Embryonic facial prominence (tissue), 1 donor: ENCODE results near the gene CCDC124.

ENCODE experiments used
- DNase-seq: peaks from one replicate; pipeline ENCODE4 v3.0.0-alpha.2; 2016; ENCODE audit errors: extremely low spot score

The CCDC124 gene

GRCh38 chr19:17936379-17936778 lies 3.6 kb downstream of the CCDC124 start:
- no peak for DNase-seq

- DNase-seq = no peak
Measured at GRCh38 chr19:17937371-17937900, 4.6 kb downstream of the CCDC124 start.

GRCh38 chr19:17938092-17938845 lies 5.5 kb downstream of the CCDC124 start:
- no peak for DNase-seq

- no peak for DNase-seq
Measured at GRCh38 chr19:17942181-17942580, 9.4 kb downstream of the CCDC124 start.

- DNase-seq = no peak
Measured at GRCh38 chr19:17942582-17943273, 9.9 kb downstream of the CCDC124 start.

- DNase-seq = no peak
Measured at GRCh38 chr19:17943274-17944221, 10.7 kb downstream of the CCDC124 start.

- DNase-seq = no peak
Measured at GRCh38 chr19:17944301-17944700, 11.5 kb downstream of the CCDC124 start.

- no peak for DNase-seq
Measured at GRCh38 chr19:17946965-17947784, 14.4 kb downstream of the CCDC124 start.

- peak; percentile 96 for DNase-seq
Measured at GRCh38 chr19:17947815-17948513, 15.1 kb downstream of the CCDC124 start.

GRCh38 chr19:17948514-17948900 lies 15.7 kb downstream of the CCDC124 start:
- peak; percentile 69 for DNase-seq

GRCh38 chr19:17948931-17949930 lies 16.4 kb downstream of the CCDC124 start:
- no peak for DNase-seq

- no peak for DNase-seq
Measured at GRCh38 chr19:17949956-17950309, 17.1 kb downstream of the CCDC124 start.

- peak; percentile 63 for DNase-seq
Measured at GRCh38 chr19:17950310-17951156, 17.7 kb downstream of the CCDC124 start.

- no peak for DNase-seq
Measured at GRCh38 chr19:17951157-17951989, 18.6 kb downstream of the CCDC124 start.

GRCh38 chr19:17951990-17952976 lies 19.5 kb downstream of the CCDC124 start:
- DNase-seq = no peak

GRCh38 chr19:17953316-17953801 lies 20.5 kb downstream of the CCDC124 start:
- DNase-seq = no peak
